ENCODE measurements around the gene POLR2I.

The POLR2I gene

GRCh38 chr19:36139473-36140303, 25.0 kb upstream of the POLR2I start, which contains the start of gene CAPNS1 (continued):
- peak; percentile 62 for TF ChIP-seq ZNF398 (tag by site-specific recombination; IDR thresholded peaks at IDR 0.05)
- no peak for TF ChIP-seq ZNF311 (tag by site-specific recombination; IDR thresholded peaks at IDR 0.05; ENCODE audit: borderline replicate concordance)
- peak; percentile 97 for TF ChIP-seq ZNF785 (tag by site-specific recombination; IDR thresholded peaks at IDR 0.05)
- TF ChIP-seq SP2 (tag by site-specific recombination; IDR thresholded peaks at IDR 0.05): peak; percentile 98
- no peak for TF ChIP-seq ZNF626 (tag by site-specific recombination; IDR thresholded peaks at IDR 0.05)
- no peak for TF ChIP-seq ZNF514 (tag by site-specific recombination; IDR thresholded peaks at IDR 0.05)
- TF ChIP-seq ZBTB11 (tag by site-specific recombination; conservative IDR thresholded peaks at IDR 0.05; ENCODE audit: low read depth): peak; percentile 89
- peak; percentile 97 for TF ChIP-seq ZNF660 (tag by site-specific recombination; IDR thresholded peaks at IDR 0.05)
- TF ChIP-seq GLIS1 (tag by site-specific recombination; IDR thresholded peaks at IDR 0.05): peak; percentile 99
- no peak for TF ChIP-seq ZNF701 (tag by site-specific recombination; IDR thresholded peaks at IDR 0.05)
- TF ChIP-seq HIC1 (tag by site-specific recombination; IDR thresholded peaks at IDR 0.05): peak; percentile 86
- 0 out of 2 replicates have a peak, but pooled peaks have one; percentile 10 for TF ChIP-seq ZNF623 (tag by site-specific recombination; IDR thresholded peaks at IDR 0.05)
- peak; percentile 71 for TF ChIP-seq YY1 (tag by site-specific recombination; IDR thresholded peaks at IDR 0.05)
- peak; percentile 98 for TF ChIP-seq ZBTB20 (tag by site-specific recombination; IDR thresholded peaks at IDR 0.05)
- no peak for TF ChIP-seq ZNF707 (tag by site-specific recombination; IDR thresholded peaks at IDR 0.05)
- no peak for TF ChIP-seq ZNF169 (tag by site-specific recombination; IDR thresholded peaks at IDR 0.05)
- TF ChIP-seq ZNF239 (tag by site-specific recombination; IDR thresholded peaks at IDR 0.05): peak; percentile 48
- peak; percentile 100 for TF ChIP-seq KLF8 (tag by site-specific recombination; IDR thresholded peaks at IDR 0.05)
- TF ChIP-seq KLF17 (tag by site-specific recombination; IDR thresholded peaks at IDR 0.05): peak; percentile 98
- 0 out of 2 replicates have a peak, but pooled peaks have one; percentile 37 for TF ChIP-seq REST (tag by site-specific recombination; IDR thresholded peaks at IDR 0.05)
- TF ChIP-seq ZNF518A (tag by site-specific recombination; conservative IDR thresholded peaks at IDR 0.05; ENCODE audit: low read depth): peak; percentile 15
- no peak for TF ChIP-seq HOXD13 (CRISPR knock-in tag; IDR thresholded peaks at IDR 0.05; ENCODE audit: borderline replicate concordance)
